Astrocyte of the spinal cord (primary cell): ENCODE measurements around the gene TRERF1.
A peak's percentile ranks its signal among the peaks of the same experiment; 100 is the strongest.

Experiments
- DNase-seq: peaks from one replicate; pipeline ENCODE4 v3.0.0; 2011; ENCODE audit warnings: low read depth, low spot score
- H3K4me3 ChIP-seq: 2 replicates; pipeline ENCODE4 v1.5.1; 2011; ENCODE audit warnings: low read depth, mild to moderate bottlenecking, low read length, moderate library complexity
- in situ Hi-C: cut with HindIII; loops from 2 replicates; pipeline ENCODE4 v1.10.0; 2017; ENCODE audit warnings: low sequenced_read_pairs
- TF ChIP-seq, protein P1 (sequence below): IDR thresholded peaks from 2 replicates; pipeline ENCODE4 v1.5.1; 2012; ENCODE audit warnings: low read depth, mild to moderate bottlenecking, low read length, inconsistent platforms

Gene TRERF1

DNA sequence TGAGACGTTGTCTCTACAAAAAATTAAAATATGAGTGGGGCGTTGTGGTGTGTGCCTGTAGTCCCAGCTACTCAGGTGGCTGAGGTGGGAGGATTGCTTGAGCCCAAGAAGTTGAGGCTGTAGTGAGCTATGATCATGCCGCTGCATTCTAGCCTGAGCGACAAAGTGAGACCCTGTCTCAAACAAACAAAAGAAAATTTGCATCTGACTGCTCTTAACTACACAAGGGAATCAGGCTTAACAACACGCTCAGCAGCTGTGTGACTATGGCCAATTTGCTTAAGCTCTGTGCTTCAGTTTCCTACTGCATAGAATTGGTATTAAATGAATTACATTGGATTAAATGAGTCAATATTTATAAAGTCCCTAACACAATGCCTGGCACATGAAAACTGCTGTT lies 209.8 kb downstream of the TRERF1 start:
- DNase-seq, result no peak
- no peak overlapping the region for H3K4me3 ChIP-seq
- TF ChIP-seq, protein P1, sequence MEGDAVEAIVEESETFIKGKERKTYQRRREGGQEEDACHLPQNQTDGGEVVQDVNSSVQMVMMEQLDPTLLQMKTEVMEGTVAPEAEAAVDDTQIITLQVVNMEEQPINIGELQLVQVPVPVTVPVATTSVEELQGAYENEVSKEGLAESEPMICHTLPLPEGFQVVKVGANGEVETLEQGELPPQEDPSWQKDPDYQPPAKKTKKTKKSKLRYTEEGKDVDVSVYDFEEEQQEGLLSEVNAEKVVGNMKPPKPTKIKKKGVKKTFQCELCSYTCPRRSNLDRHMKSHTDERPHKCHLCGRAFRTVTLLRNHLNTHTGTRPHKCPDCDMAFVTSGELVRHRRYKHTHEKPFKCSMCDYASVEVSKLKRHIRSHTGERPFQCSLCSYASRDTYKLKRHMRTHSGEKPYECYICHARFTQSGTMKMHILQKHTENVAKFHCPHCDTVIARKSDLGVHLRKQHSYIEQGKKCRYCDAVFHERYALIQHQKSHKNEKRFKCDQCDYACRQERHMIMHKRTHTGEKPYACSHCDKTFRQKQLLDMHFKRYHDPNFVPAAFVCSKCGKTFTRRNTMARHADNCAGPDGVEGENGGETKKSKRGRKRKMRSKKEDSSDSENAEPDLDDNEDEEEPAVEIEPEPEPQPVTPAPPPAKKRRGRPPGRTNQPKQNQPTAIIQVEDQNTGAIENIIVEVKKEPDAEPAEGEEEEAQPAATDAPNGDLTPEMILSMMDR, result no peak
- in situ Hi-C loops, result no loop called here

DNA sequence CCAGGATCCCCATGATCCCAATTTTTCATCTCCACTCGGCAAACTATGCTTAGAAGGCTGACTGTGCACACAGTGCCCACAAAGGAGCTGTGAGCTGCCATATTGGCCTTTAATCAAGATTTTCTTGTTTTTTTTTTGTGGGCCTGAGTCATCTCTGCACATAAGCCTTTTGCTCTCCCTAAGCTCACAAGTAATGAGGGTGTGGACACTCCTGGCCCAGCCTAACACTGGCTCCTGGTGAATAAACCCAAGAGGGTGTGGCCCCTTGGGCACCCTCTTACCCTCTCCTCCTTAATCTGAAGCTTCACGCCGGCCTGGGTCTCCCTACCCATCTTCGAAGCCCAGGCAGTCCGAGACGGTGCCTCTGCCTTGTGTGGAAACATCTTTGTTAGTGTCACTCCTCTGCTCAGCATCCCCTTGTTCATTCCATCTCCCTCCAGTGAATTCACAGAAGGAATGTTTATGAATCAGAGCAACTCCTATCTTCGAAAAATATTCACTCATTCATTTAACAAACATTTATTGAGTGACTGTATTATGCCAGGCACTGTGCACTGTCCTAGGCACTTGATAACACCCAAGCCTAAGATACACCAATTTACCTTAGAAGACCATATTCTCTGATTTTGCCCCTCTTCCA lies 211.9 kb downstream of the TRERF1 start:
- TF ChIP-seq, protein P1, result no peak
- no peak overlapping the region for H3K4me3 ChIP-seq
- DNase-seq, result peak; percentile 65
- in situ Hi-C loops, result no loop called here

DNA sequence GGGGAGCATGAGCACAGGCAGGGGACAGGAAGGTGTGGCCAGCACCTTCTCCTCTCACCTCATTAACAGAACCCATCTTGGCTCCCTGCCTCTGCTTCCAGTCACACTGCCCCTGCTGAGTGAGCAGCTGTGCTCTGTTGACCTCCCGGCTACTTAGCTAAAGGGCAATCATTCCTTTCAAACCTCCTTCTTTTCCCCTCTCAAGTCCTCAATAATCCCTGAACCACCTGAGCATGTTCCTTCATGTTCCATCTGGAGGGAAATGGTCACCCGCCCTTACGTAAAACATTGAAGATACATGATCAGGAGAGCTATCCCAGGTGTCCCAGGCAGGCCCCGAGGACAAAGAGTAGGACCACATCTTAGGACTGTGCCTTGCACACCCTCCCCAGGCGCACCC lies 212.4 kb downstream of the TRERF1 start:
- no peak overlapping the region for H3K4me3 ChIP-seq
- DNase-seq, result no peak
- in situ Hi-C loops, result no loop called here
- TF ChIP-seq, protein P1, result no peak

DNA sequence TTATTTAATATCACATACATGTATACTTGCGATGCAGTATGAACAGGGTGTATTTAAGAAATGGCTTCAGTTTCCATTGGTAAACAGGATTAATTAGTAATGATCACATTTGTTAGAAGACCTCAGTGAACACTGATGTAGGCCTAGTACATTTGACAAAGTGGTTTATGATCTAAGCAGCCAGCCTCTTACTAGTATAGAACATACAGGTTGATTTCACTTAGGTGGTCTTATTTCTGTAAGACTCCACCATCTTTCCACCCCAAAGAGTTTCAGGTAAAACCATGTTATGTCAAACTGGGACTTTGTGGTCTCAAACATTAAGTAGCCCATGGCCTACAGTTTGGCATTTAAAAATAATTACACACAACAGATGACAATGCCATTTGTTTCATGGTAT lies 213.9 kb downstream of the TRERF1 start:
- no peak overlapping the region for H3K4me3 ChIP-seq
- no peak for DNase-seq
- TF ChIP-seq, protein P1, result no peak
- in situ Hi-C loops, result no loop called here

DNA sequence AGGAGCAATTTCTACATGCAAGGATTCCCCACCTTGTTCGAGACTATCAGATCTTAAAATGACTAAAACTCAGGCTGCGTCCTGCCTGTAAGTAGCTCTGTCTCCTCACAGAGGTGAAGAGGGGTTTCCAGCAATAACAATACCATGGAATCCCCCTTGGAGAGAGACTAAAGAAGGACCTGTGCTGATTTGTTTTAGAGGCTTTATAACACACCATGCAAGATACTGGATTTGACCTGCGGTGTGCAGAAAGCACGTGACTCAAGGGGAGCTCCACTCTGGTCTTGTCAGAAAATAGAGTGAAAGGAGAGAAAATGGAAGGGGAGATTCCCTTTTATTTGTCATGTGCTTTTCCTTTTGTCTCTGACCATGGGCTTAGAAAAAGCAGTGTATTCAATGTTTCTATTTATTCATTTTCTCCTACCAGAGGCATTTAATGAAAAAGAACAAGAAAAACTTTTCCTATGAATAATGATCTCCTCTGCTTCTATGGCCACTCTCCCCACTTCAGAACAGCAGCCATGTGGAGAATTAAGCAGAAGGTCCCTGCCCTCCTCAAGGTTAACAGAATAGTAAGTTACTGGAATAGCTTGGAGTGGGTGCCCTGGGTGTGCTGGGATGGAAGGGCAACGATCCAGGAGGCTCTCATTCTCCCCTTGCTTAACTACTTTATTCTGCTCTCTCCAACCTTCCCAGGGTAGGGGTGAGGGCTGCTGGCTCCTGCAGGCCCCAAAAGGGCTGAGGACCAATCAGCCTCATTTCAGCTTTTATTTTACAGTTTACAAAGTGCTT lies 214.8 kb downstream of the TRERF1 start:
- no peak for DNase-seq
- in situ Hi-C loops, result no loop called here
- no peak overlapping the region for H3K4me3 ChIP-seq
- TF ChIP-seq, protein P1, result no peak

DNA sequence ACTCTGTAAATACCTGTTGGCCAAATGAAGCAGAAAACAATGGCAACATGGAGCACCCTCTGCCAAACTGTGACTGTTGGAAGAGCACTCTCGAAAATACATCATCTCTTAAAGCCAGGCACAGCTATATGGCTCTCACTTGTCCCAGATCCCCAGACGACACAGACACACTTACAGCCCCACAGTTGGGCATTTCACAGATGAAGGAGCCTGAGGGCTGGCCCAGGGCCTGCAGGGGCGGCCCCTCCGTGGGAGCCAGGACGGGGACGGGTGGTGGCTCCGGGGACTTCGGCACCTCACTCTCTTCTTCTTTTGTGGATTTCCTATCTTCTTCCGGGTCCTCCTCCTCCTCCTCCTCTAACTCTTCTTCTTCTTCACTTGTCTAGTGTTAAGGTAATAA lies 215.7 kb downstream of the TRERF1 start:
- no peak overlapping the region for H3K4me3 ChIP-seq
- DNase-seq, result no peak
- in situ Hi-C loops, result no loop called here
- TF ChIP-seq, protein P1, result no peak
